HepG2 (cell line): Measurements from ENCODE around the gene SLC7A8. TPM values are rescaled to one million over a fixed set of nuclear protein-coding genes. Genes with fewer than 3 reads are reported as not detected.

Source experiments
- ATAC-seq: fragments of 200-7000 bp; cut with Tn5 transposase; 3 replicates; pipeline ENCODE4 v1.9.1; 2020; ENCODE audit warnings: mild to moderate bottlenecking, moderate library complexity
- BruUV-seq: library from RNA; stranded (reverse); fragments of 400-500 nt; replicated peaks from 2 replicates; lab custom pipeline; 2021; lab: Mats Ljungman, UMichigan
- CTCF ChIA-PET: fragments of 300-600 bp; formaldehyde crosslinking; extraction: SDS; loops from one replicate; lab custom pipeline; 2021; ENCODE audit warnings: low total read pairs, inconsistent platforms, low intra/inter-chr PET ratio; lab: Yijun Ruan, JAX
- POLR2A ChIA-PET: fragments of 350-600 bp; sonication (Branson Sonifier 250); formaldehyde crosslinking; loops from one replicate; lab custom pipeline; 2020; ENCODE audit warnings: antibody characterized with exemption, inconsistent platforms; lab: Yijun Ruan, JAX
- DNase-seq: peaks from one replicate; pipeline ENCODE4 v3.0.0-alpha.2; 2015; ENCODE audit warnings: low spot score
- FAIRE-seq: peaks from 3 replicates; lab custom pipeline; 2011; peaks lifted over from hg19 to GRCh38; lab: Jason Lieb, UNC
- H2AFZ ChIP-seq: one replicate; pipeline ENCODE4 v1.6.1; 2011; ENCODE audit warnings: low read length, inconsistent platforms
- H3K27ac ChIP-seq: fragments of 300-600 bp; 3 replicates; pipeline ENCODE4 v1.8.0; 2011; ENCODE audit warnings: mixed run types, mild to moderate bottlenecking, mixed read lengths, low read length, inconsistent platforms; ENCODE audit not compliant: insufficient read depth; ENCODE audit errors: extremely low read length
- H3K27me3 ChIP-seq, 2 experiments: fragments of 200-600 bp in 1 of 2; 2 replicates in 1 of 2; 3 replicates in 1 of 2; pipeline versions ENCODE4 v1.6.0 to v1.8.0; 2011; ENCODE audit warnings: low read length in 2 of 2, mild to moderate bottlenecking in 2 of 2, moderate library complexity in 2 of 2, inconsistent platforms in 1 of 2; ENCODE audit not compliant: insufficient read depth in 2 of 2, control insufficient read depth in 1 of 2
- H3K36me3 ChIP-seq, 2 experiments: fragments of 200-600 bp in 1 of 2; replicated peaks in 1 of 2; 2 replicates in 1 of 2; 3 replicates in 1 of 2; pipeline versions ENCODE4 v1.5.1 to v1.8.0; 2011; ENCODE audit warnings: low read length in 2 of 2, inconsistent platforms in 1 of 2; ENCODE audit not compliant: insufficient read depth in 2 of 2, control insufficient read depth in 1 of 2
- H3K4me1 ChIP-seq: 2 replicates; pipeline ENCODE4 v1.5.1; 2012; ENCODE audit warnings: low read length, inconsistent platforms; ENCODE audit not compliant: insufficient read depth
- H3K4me2 ChIP-seq: 2 replicates; pipeline ENCODE4 v1.6.0; 2011; ENCODE audit warnings: low read depth, low read length, inconsistent platforms
- H3K4me3 ChIP-seq, 3 experiments: fragments of 200-600 bp in 1 of 3; sonication (generic), shearing (Covaris generic) in 1 of 3; replicated peaks in 1 of 3; 2 replicates each; pipeline ENCODE4 v1.5.1; 2011 to 2016; ENCODE audit warnings: low read length in 3 of 3, inconsistent platforms in 2 of 3, low read depth in 2 of 3, mild to moderate bottlenecking in 2 of 3, control low read depth in 1 of 3, mixed read lengths in 1 of 3; ENCODE audit not compliant: insufficient read depth in 1 of 3
- H3K79me2 ChIP-seq: one replicate; pipeline ENCODE4 v1.6.1; 2011; ENCODE audit warnings: low read length, inconsistent platforms; ENCODE audit not compliant: insufficient read depth
- H3K9ac ChIP-seq: 2 replicates; pipeline ENCODE4 v1.6.0; 2011; ENCODE audit warnings: mild to moderate bottlenecking, low read depth, low read length, inconsistent platforms; ENCODE audit not compliant: insufficient read depth
- H3K9me3 ChIP-seq: 2 replicates; pipeline ENCODE4 v1.5.1; 2012; ENCODE audit warnings: mild to moderate bottlenecking, low read length
- H4K20me1 ChIP-seq: 2 replicates; pipeline ENCODE4 v1.6.0; 2011; ENCODE audit warnings: inconsistent platforms, mild to moderate bottlenecking, low read length, moderate library complexity; ENCODE audit not compliant: insufficient read depth
- HNF4A ChIP-seq: sonication (generic); formaldehyde crosslinking; IDR thresholded peaks from 2 replicates; pipeline ENCODE4 v1.4.0; 2020; ENCODE audit warnings: missing genetic modification reagents
- ISL2 ChIP-seq: sonication (generic); formaldehyde crosslinking; IDR thresholded peaks from 2 replicates; pipeline ENCODE4 v1.5.0; 2020; ENCODE audit warnings: missing genetic modification reagents
- ZNF121 ChIP-seq: sonication (generic); formaldehyde crosslinking; IDR thresholded peaks from 2 replicates; pipeline ENCODE4 v1.5.0; 2020; ENCODE audit warnings: mild to moderate bottlenecking, missing genetic modification reagents
- ZNF383 ChIP-seq: sonication (generic); formaldehyde crosslinking; IDR thresholded peaks from 2 replicates; pipeline ENCODE4 v1.4.0; 2020; ENCODE audit warnings: missing genetic modification reagents, mild to moderate bottlenecking, borderline replicate concordance
- ZNF550 ChIP-seq: sonication (generic); formaldehyde crosslinking; IDR thresholded peaks from 2 replicates; pipeline ENCODE4 v1.4.0; 2020; ENCODE audit warnings: mild to moderate bottlenecking, missing genetic modification reagents, borderline replicate concordance
- WGBS: methylation state at CpG from one replicate; pipeline ENCODE4 v1.1.6; 2017; ENCODE audit warnings: low lambda C conversion rate; 5-methylcytosine and 5-hydroxymethylcytosine counted together
- in situ Hi-C: cut with HindIII; loops from 2 replicates; pipeline ENCODE4 v1.10.0; 2017; ENCODE audit warnings: low pct_unique_long_range_greater_than_20kb; ENCODE audit not compliant: extremely low pct_ligation_motif_present
- intact Hi-C: fragments of 100-400 bp; cut with micrococcal nuclease; formaldehyde crosslinking; loops from one replicate; pipeline ENCODE4 v1.10.0; 2022; ENCODE audit not compliant: unreplicated experiment
- polyA plus RNA-seq, 8 experiments: library from polyadenylated mRNA; depleted of rRNA in 3 of 8; stranded (reverse) in 7 of 8; unstranded in 1 of 8; fragments of >200 nt; fragmentation: Illumina TruSeq in 4 of 8; extraction: Trizol in 4 of 8; gene quantifications; 2 replicates each; pipeline versions ENCODE4 v1.2.1 to v1.2.3, GENCODE V29; 2011 to 2016; ENCODE audit warnings: low read depth in 4 of 8, missing spikeins in 1 of 8, mixed read lengths in 1 of 8; ENCODE audit not compliant: insufficient read depth in 1 of 8
- total RNA-seq, 5 experiments: library from RNA; depleted of rRNA; stranded (reverse); fragments of >200 nt; fragmentation: Illumina TruSeq; extraction: Trizol; gene quantifications; 2 replicates each; pipeline ENCODE4 v1.2.3, GENCODE V29; 2016; ENCODE audit warnings: low read depth in 1 of 5
- TF ChIP-seq, protein P1 (sequence below): sonication (generic); formaldehyde crosslinking; IDR thresholded peaks from 2 replicates; pipeline ENCODE4 v1.9.0; 2021; ENCODE audit warnings: missing genetic modification reagents, borderline replicate concordance

Gene SLC7A8
- total and polyA plus RNA-seq, 2 of the 13 experiments (the other 11 are each of a cell fraction or from before 2014, with no cell fraction given) = 0.25 TPM; not detected in 1

DNA sequence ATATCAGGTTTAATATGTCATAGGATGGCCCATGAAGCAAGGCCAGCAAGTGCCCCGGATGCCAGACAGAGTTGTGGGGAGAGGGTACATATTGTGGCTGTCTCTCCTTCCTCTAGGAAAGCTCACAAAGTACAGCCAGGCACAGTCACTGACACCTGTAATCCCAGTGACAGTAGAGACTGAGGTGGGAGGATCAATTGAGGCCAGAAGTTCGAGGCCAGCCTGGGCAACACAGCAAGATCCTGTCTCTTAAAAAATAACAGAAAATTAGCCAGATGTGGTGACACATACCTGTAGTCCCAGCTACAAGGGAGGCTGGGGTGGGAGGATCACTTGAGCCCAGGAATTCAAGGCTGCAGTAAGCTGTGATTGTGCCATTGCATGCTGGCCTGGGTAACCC is 32.1 kb downstream of the SLC7A8 start:
- in situ Hi-C loops (no loop called here), intact Hi-C loops (no loop called here)
- FAIRE-seq = no peak
- CTCF ChIA-PET = no interaction called here
- Histone ChIP-seq H3K9ac (no peak overlapping the region), H3K4me2 (no peak overlapping the region), H3K4me1 (no peaks in the 10 kb centered on the region), H3K4me3 (no peak overlapping the region), H3K9me3 (no peaks in the 10 kb centered on the region), H3K79me2 (no peaks in the 10 kb centered on the region), H4K20me1 (no peaks in the 10 kb centered on the region), H2AFZ (no peak overlapping the region)
- POLR2A ChIA-PET = interaction anchor here (1.3 kb wide), 1 partner anchor 56 kb away, joined by 7 read pairs; the partner anchor contains the start of genes ACIN1 and C14orf119
- DNase-seq = no peak
- TF ChIP-seq ZNF550 (CRISPR knock-in tag) = no peak
- peak; percentile 35; the same call in 1 of the 2 replicates for TF ChIP-seq ZNF121
- TF ChIP-seq, all 625 proteins: peak for 1
- Histone ChIP-seq H3K36me3 (no peaks in the 10 kb centered on the region), H3K27ac (no peak overlapping the region), H3K27me3 (peaks cover 14 to 51% of the 10 kb centered on the region in 2 experiments)
- no peak for ATAC-seq
- 7% methylated on average over 2 of the region's 2 CpGs for WGBS
- no TSS peak for BruUV-seq

DNA sequence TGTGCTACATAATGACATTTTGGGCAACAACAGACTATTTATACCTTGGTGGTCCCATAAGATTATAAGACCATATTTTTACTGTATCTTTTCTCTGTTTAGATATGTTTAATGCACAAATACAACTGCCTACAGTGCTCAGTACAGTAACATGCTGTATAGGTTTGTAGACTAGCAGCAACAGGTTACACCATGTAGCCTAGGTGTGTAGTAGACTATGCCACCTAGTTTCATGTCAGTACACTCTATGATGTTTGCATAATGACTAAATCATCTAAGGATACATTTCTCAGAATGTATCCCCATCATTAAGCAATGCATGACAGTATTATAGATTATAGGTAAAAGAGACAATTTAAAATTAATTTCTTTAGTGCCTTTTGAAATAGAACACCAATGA is 33.7 kb downstream of the SLC7A8 start:
- Histone ChIP-seq H4K20me1 (no peaks in the 10 kb centered on the region), H2AFZ (no peak overlapping the region), H3K79me2 (no peaks in the 10 kb centered on the region), H3K9ac (no peak overlapping the region), H3K27me3 (peaks cover 12 to 50% of the 10 kb centered on the region in 2 experiments), H3K4me3 (no peak overlapping the region), H3K27ac (no peak overlapping the region), H3K9me3 (no peaks in the 10 kb centered on the region), H3K36me3 (no peaks in the 10 kb centered on the region), H3K4me2 (no peak overlapping the region), H3K4me1 (no peaks in the 10 kb centered on the region)
- ATAC-seq (no peak), FAIRE-seq (no peak), DNase-seq (no peak)
- POLR2A ChIA-PET = no interaction called here
- CTCF ChIA-PET = no interaction called here
- TF ChIP-seq HNF4A (CRISPR knock-in tag) (no peak), ISL2 (CRISPR knock-in tag) (no peak), ZNF383 (no peak)
- TF ChIP-seq, protein P1, sequence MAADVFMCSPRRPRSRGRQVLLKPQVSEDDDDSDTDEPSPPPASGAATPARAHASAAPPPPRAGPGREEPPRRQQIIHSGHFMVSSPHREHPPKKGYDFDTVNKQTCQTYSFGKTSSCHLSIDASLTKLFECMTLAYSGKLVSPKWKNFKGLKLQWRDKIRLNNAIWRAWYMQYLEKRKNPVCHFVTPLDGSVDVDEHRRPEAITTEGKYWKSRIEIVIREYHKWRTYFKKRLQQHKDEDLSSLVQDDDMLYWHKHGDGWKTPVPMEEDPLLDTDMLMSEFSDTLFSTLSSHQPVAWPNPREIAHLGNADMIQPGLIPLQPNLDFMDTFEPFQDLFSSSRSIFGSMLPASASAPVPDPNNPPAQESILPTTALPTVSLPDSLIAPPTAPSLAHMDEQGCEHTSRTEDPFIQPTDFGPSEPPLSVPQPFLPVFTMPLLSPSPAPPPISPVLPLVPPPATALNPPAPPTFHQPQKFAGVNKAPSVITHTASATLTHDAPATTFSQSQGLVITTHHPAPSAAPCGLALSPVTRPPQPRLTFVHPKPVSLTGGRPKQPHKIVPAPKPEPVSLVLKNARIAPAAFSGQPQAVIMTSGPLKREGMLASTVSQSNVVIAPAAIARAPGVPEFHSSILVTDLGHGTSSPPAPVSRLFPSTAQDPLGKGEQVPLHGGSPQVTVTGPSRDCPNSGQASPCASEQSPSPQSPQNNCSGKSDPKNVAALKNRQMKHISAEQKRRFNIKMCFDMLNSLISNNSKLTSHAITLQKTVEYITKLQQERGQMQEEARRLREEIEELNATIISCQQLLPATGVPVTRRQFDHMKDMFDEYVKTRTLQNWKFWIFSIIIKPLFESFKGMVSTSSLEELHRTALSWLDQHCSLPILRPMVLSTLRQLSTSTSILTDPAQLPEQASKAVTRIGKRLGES (CRISPR knock-in tag) = no peak
- BruUV-seq = no TSS peak
- in situ Hi-C loops (no loop called here), intact Hi-C loops (no loop called here)
